Measurements from ENCODE around the gene COL15A1.
A peak's percentile ranks its signal among the peaks of the same experiment; 100 is the strongest.

COL15A1 gene

DNA sequence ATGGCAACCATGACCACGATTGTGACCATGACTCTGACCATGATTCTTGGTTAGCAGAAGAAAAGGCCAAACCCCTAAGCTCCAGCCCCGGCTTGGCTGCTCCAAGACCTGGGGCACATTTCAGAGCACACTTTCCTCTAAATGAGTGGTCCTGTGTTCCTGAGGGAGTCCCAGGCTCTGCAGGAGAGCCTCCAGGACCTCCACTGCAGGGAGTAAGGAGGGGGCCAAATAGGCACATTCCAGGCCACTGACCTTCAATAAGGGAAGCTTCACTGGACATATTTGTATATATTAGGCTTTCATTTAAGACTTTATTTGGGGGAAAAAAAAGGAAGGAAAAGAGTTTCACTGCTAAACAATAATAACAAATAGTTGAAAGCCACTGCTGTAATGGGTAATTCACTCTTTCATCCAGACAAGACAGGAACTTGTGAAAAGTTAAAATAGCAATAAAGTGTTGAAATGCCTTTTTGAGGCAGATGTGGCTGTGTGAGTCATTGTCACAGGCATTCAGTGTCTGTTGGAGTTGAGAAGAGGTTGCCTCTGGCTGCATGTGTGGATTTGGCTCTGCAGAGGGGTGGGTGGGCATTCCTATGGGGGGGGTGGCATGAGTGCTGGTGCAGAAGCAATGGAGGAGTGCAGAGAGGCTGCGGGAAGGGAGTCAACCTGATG is 97.3 kb downstream of the COL15A1 start:
- DNase-seq, result no peak

- DNase-seq, result no peak
These were observed 97.9 kb downstream of the COL15A1 start for GRCh38 chr9:99041618-99042017.

- DNase-seq, result no peak
These were observed 98.9 kb downstream of the COL15A1 start for GRCh38 chr9:99042620-99043019.

- no peak for DNase-seq
These were observed 101.1 kb downstream of the COL15A1 start for GRCh38 chr9:99044827-99045226.

DNA sequence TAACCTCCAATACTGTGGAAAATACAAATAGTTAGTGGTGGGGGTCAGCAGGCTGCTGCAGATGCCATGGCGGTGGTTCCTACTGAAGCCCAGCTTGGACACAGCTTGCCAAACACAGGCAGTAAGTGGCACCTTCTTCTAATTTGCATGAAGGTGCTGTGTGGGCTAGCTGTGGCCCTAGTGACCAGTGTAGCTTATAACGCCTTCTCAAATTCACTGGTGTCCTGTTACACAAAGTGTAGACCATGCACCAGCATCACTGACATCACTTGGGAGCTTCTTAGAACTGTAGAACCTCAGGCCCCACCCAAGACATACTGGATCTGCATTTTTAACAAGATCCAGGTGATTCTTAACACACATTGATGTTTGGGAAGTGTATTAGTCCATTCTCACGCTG is 102.4 kb downstream of the COL15A1 start:
- peak; percentile 21 for DNase-seq

GRCh38 chr9:99046542-99047071 is 102.9 kb downstream of the COL15A1 start:
- DNase-seq, result no peak

GRCh38 chr9:99049228-99049627 is 105.5 kb downstream of the COL15A1 start:
- no peak for DNase-seq

- no peak for DNase-seq
These were observed 105.9 kb downstream of the COL15A1 start for GRCh38 chr9:99049641-99050040.

- DNase-seq, result peak; percentile 28
These were observed 106.7 kb downstream of the COL15A1 start for GRCh38 chr9:99050292-99050911.

DNA sequence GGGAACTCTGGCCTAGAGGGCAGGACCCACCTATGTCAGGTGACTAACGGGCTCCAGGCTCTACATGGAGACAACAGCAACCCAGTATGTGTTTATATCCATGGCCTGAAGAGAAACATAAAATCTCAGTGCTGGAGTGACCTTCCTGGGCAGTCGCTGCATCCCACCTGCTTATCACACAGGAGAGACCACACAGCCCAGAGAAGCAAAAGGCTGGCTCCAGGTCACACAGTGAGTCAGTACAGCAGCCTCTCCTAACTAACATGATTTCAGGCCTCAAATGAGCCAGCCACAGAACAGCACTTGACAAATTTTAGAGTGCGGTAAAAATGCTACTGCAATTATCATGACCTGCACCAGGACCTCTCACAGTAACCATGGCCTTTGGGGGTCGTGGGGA is 107.2 kb downstream of the COL15A1 start:
- no peak for DNase-seq

GRCh38 chr9:99051406-99051805 is 107.7 kb downstream of the COL15A1 start:
- DNase-seq, result no peak

GRCh38 chr9:99051851-99052250 is 108.1 kb downstream of the COL15A1 start:
- DNase-seq, result no peak

DNA sequence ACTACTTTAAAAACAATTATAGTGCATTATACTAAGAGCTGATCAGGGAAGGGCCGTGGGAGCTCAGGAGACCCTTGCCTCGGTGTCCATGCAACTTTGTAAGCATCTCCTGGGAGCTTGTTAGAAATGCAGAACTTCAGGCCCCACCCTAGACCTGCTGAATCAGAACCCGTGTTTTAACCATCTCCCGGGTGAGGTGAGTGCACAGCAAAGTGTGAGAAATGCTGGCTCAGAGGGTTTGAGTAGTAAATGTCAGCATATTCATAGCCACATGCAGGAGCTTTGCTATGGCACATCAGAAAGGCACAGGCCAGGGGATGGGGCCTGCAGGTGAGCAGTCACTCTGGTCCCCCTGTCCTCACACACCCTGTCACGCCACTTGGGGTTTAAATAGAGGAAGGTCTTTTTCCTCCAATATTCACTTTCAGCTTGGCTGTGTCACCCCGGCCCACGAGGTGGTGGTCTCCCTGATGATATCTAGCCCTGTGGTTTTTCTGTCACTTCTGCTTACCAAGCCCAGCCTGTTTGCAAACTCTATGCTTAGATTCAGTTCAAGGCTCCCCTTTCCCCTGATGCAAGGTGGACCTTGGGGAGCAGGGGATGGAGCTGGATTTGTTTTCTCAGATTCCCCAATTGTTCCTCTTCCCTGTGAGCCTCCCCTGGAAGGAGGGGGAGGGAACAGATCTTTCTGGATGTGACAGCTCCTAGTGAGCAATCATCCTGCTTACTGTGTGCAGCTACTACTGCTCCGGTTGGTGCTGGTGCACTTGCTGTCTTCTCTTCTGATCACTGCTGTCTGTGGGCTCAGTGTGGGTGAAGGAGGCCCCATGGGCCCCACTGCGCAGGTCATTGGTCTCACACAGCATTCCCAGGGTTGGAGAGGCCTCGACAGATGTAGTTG is 109.4 kb downstream of the COL15A1 start:
- DNase-seq, result no peak

DNA sequence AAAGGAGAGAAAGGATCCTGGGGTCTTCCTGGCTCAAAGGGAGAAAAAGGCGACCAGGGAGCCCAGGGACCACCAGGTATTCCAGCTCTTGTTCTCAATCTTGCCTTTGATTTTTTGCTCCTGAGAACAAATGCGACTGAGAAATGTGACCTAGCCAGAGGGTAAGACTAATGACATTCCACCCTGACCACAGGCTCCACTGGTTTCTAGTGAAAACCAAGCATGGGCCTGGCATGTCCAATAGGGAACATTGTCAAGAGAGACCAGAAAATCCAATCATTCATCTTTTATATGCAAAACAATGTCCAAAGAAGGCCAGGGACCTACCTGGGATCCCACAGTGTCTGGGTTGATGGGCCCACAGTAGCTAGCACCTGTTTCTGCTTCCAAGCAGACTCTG is 110.9 kb downstream of the COL15A1 start:
- DNase-seq, result no peak

GRCh38 chr9:99055384-99055783 is 111.7 kb downstream of the COL15A1 start:
- DNase-seq, result no peak

DNA sequence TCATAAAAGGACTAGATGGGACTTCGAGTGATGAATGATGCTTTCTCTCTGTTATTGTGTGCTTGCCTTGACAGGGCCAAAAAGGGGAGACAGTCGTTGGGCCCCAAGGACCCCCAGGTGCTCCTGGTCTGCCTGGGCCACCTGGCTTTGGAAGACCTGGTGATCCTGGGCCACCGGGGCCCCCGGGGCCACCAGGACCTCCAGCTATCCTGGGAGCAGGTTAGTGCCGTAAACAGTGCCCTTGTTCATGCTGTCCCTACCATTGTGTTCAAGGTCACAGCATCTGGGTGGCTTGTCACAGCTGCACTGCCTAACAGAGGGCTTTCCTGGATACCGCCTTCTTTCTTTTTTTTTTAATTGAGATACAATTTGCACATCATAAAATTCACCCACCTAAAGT is 112.5 kb downstream of the COL15A1 start:
- no peak for DNase-seq

- DNase-seq, result no peak
These were observed 113.4 kb downstream of the COL15A1 start for GRCh38 chr9:99056886-99057664.

- DNase-seq, result no peak
These were observed 114.2 kb downstream of the COL15A1 start for GRCh38 chr9:99057665-99058625.

DNA sequence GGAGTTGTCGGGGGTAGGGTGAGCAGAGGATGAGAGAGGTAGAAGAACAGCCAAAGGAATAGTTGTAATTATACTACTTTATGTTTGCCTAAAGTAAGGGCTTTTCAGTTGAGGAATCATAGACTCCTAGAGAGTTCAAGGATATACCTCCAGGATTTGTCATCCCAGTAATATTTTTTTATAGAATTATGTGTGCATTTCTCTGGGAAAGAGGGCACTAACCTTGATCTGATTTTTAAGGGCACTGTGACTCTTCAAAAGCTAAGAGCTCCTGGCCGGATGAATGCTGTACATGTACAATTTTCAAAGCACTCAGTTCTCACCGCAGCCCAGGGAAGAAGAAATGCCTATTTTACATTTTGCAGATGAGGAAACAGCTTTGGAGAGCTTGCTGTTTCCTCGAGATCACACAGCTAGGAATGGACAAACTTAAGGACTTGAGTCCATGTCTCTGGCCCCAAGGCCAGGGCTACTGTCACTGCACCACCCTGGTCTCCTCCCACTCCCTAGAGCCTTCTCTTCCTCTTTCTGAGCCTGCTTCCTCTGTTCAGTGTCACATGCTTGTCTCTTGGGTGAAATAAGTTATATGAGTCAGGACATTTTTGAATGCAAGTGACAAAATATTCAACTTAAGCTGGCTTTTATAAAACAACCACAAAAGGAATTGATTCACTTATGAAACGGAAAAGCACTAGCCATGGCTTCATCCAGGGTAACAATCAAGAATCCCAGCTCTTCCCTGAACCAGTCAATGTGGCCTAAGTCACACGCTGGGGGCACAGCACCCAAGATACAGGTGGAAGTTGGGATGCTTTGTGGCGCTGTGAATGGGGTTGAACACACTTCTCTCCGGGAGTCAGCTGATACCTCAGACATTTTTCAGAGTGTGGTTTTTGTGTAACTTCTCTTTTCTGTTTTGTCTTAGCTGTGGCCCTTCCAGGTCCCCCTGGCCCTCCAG is 115.5 kb downstream of the COL15A1 start:
- no peak for DNase-seq

DNA sequence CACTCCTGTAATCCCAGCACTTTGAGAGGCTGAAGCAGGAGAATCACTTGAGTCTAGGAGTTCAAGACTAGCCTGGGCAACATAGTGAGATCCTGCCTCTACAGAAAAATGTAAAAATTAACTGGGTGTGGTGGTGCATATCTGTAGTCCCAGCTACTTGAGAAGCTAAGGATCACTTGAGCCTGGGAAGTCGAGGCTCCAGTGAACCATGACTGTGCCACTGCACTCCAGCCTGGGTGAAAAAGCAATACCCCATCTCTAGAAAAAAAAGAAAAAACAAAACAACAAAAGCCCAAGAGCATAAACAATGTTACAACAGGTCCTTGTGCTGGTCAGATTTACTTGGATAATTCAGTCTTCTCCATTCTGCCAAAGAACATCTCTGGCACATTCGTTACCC is 116.9 kb downstream of the COL15A1 start:
- no peak for DNase-seq

Data from NCI-H146 (cell line).